Activated CD8-positive, alpha-beta memory T cell treated with anti-CD3 and anti-CD28 coated beads for 36 hours (primary cell): Measurements from ENCODE around the gene KDM4E. TPM values are rescaled to one million over a fixed set of nuclear protein-coding genes. Genes with fewer than 3 reads are reported as not detected.
"Not testable (repeated sequence)": the region's sequence is repeated elsewhere in the genome, so short reads cannot be mapped to it uniquely, and the experiment has no call there.

Experiments
- CTCF ChIA-PET: fragments of 350-600 bp; sonication (Branson Sonifier 250); formaldehyde crosslinking; loops from one replicate; lab custom pipeline; 2021; ENCODE audit warnings: antibody characterized with exemption; lab: Charles Lee
- POLR2A ChIA-PET: fragments of 350-600 bp; sonication (Branson Sonifier 250); formaldehyde crosslinking; loops from one replicate; lab custom pipeline; 2021; ENCODE audit warnings: antibody characterized with exemption; lab: Charles Lee
- total RNA-seq, 2 experiments: library from RNA; stranded (reverse); gene quantifications; one replicate each; pipeline ENCODE4 v1.2.3, GENCODE V29; 2021

The KDM4E gene
- not detected for total RNA-seq

DNA sequence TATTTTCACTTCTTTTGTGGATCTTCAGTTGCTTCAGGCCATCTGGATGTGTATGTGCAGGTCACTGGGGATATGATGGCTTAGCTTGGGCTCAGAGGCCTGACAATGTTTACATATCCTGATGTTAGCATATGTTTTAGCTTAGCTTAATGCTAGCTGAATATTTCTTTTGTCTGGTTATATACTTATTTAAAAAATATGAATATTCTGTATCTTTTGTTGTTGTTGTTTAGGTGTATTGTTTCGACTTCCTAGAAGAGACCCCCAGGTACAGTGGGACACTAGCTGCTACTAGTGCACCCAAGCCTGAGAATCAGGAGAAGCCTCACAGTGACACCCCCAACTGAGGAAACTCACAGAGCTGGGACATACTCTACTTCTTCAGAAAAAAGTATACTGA lies at the start of gene KDM4E:
KDM4E (plus strand) TSS at position 301 of the 400 bp plus-strand sequence. CDS start 300 bp downstream, outside the sequence.
- ChIA-PET POLR2A (no interaction called here), CTCF (no interaction called here)

DNA sequence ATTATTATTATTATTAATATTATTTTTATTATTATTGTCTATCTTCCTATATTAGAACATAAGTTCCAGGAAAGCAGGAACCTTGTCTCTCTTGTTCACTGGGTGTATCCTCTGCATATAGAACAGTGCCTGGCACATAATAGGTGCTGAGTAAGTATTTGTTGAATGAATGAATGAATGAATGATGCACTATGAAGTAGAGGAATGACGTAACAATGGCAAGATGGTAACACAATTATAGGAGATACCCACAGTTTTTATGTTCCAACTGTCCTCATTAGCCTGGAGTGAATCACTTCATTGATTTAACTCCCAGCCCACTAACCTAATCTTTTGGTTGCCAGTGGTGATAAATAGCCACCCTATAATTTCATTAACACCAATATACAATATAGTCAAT lies 49.5 kb upstream of the KDM4E start:
- CTCF ChIA-PET, result interaction anchor here (1.0 kb wide), 1 partner anchor 165 kb away, joined by 3 read pairs; no protein-coding TSS in a partner anchor
- POLR2A ChIA-PET, result interaction anchor here (0.6 kb wide), 1 partner anchor 12 kb away, joined by 6 read pairs; no protein-coding TSS in a partner anchor

- POLR2A ChIA-PET, result no interaction called here
- CTCF ChIA-PET, result no interaction called here
These were observed 37.7 kb upstream of the KDM4E start for GRCh38 chr11:94987378-94987777.

GRCh38 chr11:94988748-94989147 lies 36.3 kb upstream of the KDM4E start:
- ChIA-PET CTCF (no interaction called here), POLR2A (no interaction called here)

DNA sequence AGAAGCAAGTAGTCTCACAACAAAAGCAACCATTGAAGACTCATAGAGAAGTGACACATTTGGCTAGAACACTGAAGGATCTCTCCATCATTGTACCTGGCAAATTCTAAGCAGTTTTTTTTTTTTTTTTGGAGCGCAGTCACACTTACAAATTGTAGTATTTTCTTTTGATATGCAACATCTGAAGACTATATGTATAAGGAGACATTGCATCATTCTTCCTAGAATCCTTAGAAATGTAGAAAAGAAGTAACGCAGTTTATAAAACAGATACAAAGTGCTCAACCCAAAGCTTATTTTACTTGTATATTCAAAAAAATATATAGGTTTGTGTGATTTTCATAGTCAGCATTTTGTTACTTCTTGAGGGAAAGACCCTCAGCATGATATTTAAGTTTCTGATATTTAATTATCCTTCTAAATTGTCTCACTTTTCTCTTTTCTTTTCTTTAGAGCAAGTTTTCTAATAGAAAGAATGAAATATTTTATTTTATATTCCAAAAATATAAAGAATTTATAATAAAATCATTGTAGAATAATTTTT lies 31.6 kb upstream of the KDM4E start:
- CTCF ChIA-PET, result interaction anchor here (1.1 kb wide), 1 partner anchor 21 kb away, joined by 3 read pairs; no protein-coding TSS in a partner anchor
- POLR2A ChIA-PET, result no interaction called here

GRCh38 chr11:94997437-94997836 lies 27.6 kb upstream of the KDM4E start:
- POLR2A ChIA-PET, result no interaction called here
- CTCF ChIA-PET, result no interaction called here

GRCh38 chr11:94998285-94998684 lies 26.8 kb upstream of the KDM4E start:
- ChIA-PET CTCF (no interaction called here), POLR2A (no interaction called here)

DNA sequence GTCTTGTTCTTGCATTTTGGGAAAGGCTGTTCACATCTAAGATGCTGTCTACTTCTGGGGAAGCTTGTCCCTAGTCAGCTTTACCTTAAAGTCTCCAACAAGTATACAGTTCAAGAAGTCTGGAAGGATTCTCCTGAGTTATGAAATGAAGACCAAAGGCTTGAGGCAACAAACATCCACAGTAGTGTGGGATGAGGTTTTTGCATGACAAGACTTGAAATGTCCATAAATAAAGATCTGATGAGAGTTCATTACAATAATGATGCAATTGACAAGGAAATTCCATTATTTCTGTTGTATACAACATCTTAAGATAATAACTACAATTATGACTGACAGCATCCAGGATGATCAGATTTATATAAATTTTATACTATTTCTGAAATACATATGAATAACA lies 21.3 kb upstream of the KDM4E start:
- ChIA-PET POLR2A (no interaction called here), CTCF (no interaction called here)

DNA sequence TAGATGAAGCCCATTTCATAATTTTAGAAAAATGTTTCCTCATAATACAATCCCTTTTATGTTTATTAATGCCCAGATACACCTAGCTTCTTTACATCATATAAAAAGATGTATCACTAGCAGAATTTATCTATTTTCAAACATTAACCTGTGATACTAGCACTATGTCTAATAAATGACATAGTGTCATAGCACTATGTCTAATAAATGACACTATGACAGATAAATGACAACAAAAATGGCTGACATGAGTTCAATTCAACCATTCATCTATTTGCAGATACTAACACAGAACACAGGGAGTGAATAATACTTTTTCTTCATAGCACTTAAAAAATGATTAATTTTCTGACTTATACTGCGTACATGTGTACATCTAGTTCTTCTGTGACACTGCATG lies 19.4 kb upstream of the KDM4E start:
- ChIA-PET POLR2A (no interaction called here), CTCF (no interaction called here)

DNA sequence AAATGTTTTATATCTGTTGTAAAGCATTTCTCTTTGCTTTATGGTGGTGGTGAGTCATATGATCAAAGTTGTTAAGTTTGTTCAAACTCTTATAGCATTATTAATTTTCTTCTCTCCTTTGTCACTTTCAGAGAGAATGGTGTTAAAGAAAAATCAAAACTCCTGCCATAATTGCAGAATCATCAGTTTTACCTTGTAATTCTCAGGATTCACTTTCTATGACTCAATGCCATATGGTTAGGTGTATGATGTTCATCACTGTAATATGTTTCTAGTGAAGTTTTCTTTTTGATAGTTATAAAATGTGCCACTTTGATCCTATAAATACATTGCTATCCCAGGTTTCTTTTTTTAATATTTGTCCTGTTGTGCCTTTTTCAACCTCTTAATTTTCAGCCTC lies 13.7 kb upstream of the KDM4E start:
- POLR2A ChIA-PET, result no interaction called here

GRCh38 chr11:95014184-95014821 lies 10.8 kb upstream of the KDM4E start:
- CTCF ChIA-PET, result interaction anchor here (0.8 kb wide), 1 partner anchor 21 kb away, joined by 3 read pairs; no protein-coding TSS in a partner anchor
- POLR2A ChIA-PET, result no interaction called here

More for the DNA sequence above, 13.7 kb upstream of the KDM4E start:
- CTCF ChIA-PET, result no interaction called here

DNA sequence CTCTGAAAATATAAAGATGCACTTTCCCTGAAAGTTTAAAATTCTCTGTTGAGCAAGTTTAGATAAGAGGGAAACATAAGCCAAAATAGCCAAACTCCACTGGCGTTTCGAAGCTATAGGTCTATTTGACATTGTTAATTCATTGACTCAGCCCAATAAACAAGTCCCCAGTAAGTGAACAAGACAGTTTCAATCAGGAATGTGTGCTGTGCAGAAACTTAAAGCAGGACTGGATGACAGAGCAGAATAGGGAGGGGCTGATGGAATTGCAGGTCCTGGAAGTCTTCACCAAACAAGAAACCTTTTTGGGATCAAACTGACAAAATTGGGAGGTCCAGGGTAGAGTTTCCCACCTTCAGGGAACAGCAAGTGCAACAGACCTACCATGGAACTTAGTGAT lies 8.9 kb upstream of the KDM4E start:
- POLR2A ChIA-PET, result no interaction called here
- CTCF ChIA-PET, result no interaction called here

DNA sequence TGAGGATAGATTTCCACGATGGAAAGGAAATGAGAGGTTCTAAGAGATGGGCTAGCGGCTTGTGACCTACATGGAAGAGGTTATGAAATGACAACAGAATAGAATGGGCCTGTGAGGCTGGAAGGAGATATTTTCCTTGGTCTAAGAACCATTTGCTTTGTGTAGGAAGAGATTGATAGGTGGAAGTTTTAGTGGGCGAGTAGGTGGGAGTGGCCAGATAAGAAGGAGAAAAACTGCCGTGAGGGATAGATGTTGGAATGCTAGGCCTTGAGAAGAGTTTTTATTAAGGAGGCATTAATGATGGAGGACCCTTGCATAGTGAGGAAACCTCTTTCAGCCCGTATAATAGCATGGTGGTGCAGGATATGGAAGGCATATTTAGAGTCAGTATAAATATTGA lies 3.6 kb upstream of the KDM4E start:
- CTCF ChIA-PET, POLR2A ChIA-PET: not testable (repeated sequence)

DNA sequence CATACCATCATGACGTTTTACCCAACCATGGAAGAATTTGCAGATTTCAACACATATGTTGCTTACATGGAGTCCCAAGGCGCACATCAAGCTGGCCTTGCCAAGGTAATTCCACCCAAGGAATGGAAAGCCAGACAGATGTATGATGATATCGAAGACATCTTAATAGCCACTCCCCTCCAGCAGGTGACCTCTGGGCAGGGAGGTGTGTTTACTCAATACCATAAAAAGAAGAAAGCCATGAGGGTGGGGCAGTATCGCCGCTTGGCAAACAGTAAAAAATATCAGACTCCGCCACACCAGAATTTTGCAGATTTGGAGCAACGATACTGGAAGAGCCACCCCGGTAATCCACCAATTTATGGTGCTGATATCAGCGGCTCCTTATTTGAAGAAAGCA lies 536 bp downstream of the KDM4E start:
- CTCF ChIA-PET, POLR2A ChIA-PET: not testable (repeated sequence)

DNA sequence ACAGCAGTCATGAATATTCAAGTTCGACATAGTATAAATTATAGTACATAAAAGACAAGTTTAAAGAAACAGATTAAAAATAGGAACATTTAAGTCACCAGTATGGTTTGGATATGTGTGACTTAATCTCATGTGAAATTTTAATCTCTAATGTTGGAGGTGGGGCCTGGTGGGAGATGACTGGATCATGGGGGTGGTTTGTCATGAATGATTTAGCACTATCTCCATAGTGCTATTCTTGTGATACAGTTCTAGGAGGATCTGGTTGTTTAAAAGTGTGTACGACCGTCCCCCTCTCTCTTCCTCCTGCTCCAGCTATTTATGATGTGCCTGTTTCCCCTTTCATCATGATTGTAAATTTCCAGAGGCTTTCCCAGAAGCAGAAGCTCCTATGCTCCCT lies 3.3 kb downstream of the KDM4E start:
- ChIA-PET POLR2A (no interaction called here), CTCF (no interaction called here)

- ChIA-PET POLR2A (no interaction called here), CTCF (no interaction called here)
These were observed 8.0 kb downstream of the KDM4E start for GRCh38 chr11:95033051-95033450.

GRCh38 chr11:95035316-95035715 lies 10.3 kb downstream of the KDM4E start:
- CTCF ChIA-PET, result no interaction called here
- POLR2A ChIA-PET, result interaction anchor here (0.6 kb wide), 1 partner anchor 12 kb away, joined by 3 read pairs; no protein-coding TSS in a partner anchor

GRCh38 chr11:95037356-95038035 lies 12.4 kb downstream of the KDM4E start:
- CTCF ChIA-PET, POLR2A ChIA-PET: not testable (repeated sequence)

GRCh38 chr11:95042239-95042638 lies 17.2 kb downstream of the KDM4E start:
- CTCF ChIA-PET, result no interaction called here
- POLR2A ChIA-PET, result no interaction called here

GRCh38 chr11:95042906-95043305 lies 17.8 kb downstream of the KDM4E start:
- ChIA-PET CTCF (no interaction called here), POLR2A (no interaction called here)

DNA sequence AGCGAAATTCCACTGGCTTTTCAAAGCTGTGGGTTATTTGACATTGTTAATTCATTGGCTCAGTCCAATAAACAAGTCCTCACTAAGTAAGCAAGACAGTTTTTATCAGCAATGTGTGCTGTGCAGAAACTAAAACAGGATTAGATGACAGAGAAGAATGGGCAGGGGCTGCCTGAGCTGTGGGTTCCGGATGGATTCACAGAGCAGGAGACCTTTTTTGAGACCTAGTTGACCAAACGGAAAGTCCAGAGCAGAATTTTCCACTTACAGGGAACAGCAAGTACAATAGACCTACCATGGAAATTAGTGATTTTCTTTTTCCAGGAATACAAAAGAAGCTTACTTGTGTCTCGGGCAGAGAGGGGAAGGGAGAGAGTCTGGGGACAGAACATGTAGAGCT lies 19.0 kb downstream of the KDM4E start:
- CTCF ChIA-PET, result interaction anchor here (0.6 kb wide), 1 partner anchor 59 kb away, joined by 3 read pairs; no protein-coding TSS in a partner anchor
- POLR2A ChIA-PET, result no interaction called here
